ENCODE measurements around the gene RELT.

DNA sequence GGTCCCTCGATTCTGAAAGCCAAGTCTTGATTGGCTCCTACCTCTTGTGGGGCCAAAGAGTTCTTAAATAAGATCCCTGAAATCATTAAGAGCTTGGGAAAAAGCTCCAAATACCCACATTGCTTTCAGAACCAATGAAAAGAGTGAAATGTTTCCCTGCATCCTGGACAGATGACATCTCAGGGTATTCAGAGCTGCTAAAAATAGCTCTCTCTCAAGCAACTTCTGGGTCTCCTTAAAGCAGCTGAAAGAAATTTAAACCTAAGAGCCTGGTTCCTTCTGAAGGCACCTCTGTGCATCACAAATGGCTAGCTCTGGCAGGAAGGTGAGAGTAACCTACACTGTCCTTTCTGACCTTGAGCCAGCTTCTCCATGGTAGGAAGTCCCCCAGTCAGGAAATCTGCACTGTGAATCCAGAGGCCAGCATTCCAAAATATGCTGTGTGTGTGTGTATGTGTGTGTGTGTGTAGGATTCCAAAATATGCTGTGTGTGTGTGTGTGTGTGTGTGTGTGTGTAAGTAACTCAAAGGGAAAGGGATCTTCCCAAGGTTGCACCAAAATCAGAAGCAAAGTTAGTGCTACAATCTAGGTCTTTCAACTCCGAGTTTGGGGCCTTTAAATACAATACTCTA, 50.1 kb downstream of the RELT start:
- TF ChIP-seq, protein P1, sequence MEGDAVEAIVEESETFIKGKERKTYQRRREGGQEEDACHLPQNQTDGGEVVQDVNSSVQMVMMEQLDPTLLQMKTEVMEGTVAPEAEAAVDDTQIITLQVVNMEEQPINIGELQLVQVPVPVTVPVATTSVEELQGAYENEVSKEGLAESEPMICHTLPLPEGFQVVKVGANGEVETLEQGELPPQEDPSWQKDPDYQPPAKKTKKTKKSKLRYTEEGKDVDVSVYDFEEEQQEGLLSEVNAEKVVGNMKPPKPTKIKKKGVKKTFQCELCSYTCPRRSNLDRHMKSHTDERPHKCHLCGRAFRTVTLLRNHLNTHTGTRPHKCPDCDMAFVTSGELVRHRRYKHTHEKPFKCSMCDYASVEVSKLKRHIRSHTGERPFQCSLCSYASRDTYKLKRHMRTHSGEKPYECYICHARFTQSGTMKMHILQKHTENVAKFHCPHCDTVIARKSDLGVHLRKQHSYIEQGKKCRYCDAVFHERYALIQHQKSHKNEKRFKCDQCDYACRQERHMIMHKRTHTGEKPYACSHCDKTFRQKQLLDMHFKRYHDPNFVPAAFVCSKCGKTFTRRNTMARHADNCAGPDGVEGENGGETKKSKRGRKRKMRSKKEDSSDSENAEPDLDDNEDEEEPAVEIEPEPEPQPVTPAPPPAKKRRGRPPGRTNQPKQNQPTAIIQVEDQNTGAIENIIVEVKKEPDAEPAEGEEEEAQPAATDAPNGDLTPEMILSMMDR (IDR thresholded peaks at IDR 0.05), result no peak
- TF ChIP-seq POLR2AphosphoS5 (IDR thresholded peaks at IDR 0.05) (no peak), POLR2A (IDR thresholded peaks at IDR 0.05) (no peak)
